ENCODE measurements around the gene HRNR.
"Not testable (repeated sequence)": the region's sequence is repeated elsewhere in the genome, so short reads cannot be mapped to it uniquely, and the experiment has no call there.

Gene HRNR

DNA sequence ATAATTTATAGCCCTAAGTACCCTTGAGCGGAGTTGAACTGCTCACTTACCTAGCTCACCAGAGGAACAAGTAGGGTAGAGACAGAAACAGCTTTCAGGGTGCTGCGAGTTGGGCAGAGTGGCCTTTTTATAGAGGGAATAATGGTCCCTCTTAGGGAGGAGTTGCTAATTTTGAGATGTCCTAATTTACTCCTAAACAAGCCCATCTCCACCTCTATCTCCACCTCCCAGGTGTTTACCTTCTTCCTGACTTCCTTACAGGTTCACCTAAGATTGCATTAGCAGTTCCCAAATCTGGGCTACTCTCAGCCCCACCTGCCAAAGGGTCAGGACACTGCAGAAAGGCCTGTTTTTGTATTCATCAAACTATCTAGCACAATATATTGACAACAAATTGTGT, at the start of gene HRNR:
Gene HRNR (minus strand): TSS at position 101 of the 400 bp plus-strand sequence. CDS start 940 bp downstream, outside the sequence.
- in situ Hi-C loops (cut with HindIII; ENCODE audit: low pct_ligation_motif_present, low pct_unique_long_range_greater_than_20kb, low sequenced_read_pairs) = no loop called here
- DNase-seq = no peak

DNA sequence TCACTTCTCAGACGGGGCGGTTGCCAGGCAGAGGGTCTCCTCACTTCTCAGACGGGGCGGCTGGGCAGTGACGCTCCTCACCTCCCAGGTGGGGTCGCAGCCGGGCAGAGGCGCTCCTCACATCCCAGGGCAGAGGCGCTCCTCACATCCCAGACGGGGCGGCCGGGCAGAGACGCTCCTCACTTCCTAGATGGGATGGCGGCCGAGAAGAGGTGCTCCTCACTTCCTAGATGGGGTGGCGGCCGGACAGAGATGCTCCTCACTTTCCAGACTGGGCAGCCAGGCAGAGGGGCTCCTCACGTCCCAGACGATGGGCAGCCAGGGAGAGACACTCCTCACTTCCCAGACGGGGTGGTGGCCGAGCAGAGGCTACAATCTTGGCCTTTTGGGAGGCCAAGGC, 32.4 kb upstream of the HRNR start:
- DNase-seq; in situ Hi-C loops (cut with HindIII; ENCODE audit: low pct_ligation_motif_present, low pct_unique_long_range_greater_than_20kb, low sequenced_read_pairs): not testable (repeated sequence)

DNA sequence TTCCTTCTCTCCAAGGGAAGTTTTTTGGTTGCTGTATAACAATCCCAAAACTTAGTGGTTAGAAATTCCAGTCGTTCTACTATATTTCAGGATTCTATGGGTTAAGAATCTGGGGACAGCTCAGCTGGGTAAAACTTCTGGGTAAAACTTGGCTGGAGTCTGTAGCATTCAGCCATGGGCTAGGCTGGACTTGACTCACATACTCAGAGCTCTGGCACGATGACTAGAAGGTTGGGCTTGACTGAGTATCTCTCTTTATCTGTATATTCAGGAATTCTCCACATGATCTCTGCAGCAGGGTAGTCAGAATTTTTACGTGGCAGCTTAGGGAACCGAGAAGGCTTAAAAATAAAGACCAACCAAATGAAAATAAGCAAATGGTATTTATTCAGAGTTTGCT, 28.2 kb upstream of the HRNR start:
- in situ Hi-C loops (cut with HindIII; ENCODE audit: low pct_ligation_motif_present, low pct_unique_long_range_greater_than_20kb, low sequenced_read_pairs) = no loop called here
- peak; percentile 10 for DNase-seq

DNA sequence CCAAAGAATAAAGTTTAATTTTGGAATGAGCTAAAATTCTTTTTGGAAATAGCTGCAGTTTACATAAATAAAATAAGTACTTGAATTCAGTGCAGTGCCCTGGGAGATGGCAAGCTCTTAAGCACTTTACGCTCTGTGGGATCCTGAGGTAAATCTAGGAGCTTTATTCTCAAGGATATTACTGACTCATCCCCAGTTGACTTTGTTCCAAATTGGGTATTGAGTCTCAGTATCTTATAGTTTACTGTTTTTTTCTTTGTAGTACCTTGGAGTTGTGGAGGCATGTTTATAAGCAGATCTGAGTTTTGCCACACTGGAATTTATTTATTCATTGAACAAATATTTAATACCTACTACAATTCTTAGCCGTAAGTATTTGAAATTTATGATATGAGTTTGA, 27.4 kb upstream of the HRNR start:
- in situ Hi-C loops (cut with HindIII; ENCODE audit: low pct_ligation_motif_present, low pct_unique_long_range_greater_than_20kb, low sequenced_read_pairs) = no loop called here
- DNase-seq = no peak

DNA sequence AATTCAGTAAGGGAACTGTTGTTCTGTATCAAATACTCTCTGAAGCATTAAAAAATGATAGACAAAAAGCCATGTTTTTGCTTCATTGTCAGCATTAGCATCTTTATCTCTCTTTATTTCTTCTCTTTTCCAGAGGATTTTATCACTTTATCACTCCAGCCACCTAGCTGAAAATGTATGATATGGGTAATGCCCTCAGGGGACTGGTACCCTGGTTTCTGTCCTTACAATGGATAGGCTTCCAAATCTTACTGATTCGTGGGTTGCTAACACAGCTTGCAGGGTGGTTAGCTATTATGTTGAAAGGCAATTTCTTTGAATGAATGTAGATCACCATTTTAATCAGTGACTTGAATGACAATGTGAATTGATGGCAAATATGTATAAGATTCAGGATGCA, 23.3 kb upstream of the HRNR start:
- in situ Hi-C loops (cut with HindIII; ENCODE audit: low pct_ligation_motif_present, low pct_unique_long_range_greater_than_20kb, low sequenced_read_pairs) = no loop called here
- no peak for DNase-seq

DNA sequence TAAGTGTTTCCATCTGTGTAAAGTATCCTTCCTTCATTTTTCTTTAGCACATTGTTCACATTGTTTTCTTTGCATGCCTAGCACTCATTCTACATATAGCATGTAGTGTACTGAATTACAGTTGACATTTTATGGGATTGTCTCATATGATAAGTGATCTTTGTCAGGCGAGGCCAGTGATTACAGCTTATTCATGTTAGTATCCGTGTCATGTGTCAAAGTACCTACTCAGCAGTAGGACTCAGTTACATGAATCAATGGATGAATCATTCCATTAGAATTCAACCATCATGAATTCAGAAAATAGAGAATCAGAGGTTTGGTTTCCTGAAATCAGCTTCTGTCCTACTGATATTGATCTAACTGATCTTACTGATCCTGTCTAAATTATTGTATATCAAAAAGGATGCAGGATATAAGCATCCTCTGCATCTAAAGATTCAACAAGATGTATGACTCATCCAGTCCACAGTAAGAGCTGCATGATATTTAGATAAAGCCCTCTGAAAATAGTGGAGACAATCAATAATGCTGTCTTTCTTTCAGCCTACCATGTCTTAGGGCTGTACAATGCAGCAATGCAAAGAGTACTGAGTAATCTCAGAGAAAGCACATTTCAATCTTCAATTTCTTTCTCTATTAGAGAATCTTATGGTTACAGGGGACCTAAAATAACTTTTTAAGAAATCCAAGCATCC, 20.7 kb upstream of the HRNR start:
- peak; percentile 39 for DNase-seq
- in situ Hi-C loops (cut with HindIII; ENCODE audit: low pct_ligation_motif_present, low pct_unique_long_range_greater_than_20kb, low sequenced_read_pairs) = no loop called here

DNA sequence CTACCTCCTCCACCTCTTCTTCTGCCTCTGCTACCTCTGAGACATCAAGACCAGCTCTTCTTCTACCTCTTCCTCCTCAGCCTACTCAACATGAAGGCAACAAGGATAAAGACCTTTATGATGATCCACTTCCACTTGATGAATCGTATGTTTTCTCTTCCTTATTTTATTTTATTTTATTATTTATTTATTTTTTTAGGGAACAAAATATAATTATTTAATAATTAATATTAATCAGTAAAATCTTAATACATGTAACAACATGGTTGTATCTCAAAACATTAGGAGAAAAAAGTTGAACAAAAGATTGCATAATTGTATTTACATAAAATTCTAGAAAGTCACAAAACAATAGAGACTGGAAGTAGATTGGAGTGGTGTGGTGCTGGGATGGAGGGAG, 13.1 kb upstream of the HRNR start:
- in situ Hi-C loops (cut with HindIII; ENCODE audit: low pct_ligation_motif_present, low pct_unique_long_range_greater_than_20kb, low sequenced_read_pairs) = no loop called here

DNA sequence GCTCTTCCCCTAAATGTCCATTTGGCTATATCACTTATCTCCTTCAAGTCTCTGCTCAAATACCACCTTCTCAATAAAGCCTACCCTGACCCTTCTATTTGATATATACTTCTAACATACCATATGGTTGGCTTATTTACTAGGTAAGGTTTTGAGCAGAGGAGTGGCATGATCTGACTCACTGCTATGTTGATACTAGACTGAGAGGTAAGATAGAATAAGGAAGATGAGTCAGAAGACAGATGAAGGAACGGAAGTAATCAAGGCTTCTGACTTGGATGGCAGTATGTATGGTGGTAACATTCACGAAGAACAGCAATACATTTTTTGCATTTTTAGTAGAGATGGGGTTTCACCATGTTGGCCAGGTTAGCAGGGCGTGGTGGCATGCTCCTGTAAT, 4.8 kb upstream of the HRNR start:
- DNase-seq = no peak
- in situ Hi-C loops (cut with HindIII; ENCODE audit: low pct_ligation_motif_present, low pct_unique_long_range_greater_than_20kb, low sequenced_read_pairs) = no loop called here

More for the DNA sequence above, 13.1 kb upstream of the HRNR start:
- DNase-seq = no peak

DNA sequence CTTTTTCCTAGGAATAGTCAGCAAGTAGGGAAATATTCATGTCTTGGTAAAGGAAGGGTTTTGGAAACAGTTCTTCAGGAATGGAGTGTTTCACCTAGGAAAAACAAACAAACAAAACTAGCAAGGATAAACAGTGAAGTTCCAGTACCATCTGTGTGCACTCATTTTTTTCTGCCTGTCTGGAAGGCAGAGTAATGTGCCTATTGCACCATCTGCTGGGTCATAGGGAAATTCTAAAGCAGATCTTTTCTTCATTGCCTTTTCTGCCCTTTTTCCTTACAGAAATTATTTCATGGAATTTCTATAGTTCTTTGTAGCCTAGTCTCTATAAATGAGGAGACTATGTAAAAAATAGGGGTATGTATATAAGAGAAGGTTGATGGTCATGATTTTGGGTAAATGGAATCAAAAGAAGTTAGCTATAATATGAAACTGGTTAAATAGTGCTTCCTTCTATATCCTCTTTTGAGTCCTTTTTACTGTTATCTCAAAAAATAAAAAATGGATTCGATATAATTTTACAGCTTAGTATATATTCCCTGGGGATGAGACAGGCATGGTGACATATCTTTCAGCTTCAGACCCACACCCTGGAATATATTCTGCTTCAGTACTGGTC, 3.4 kb upstream of the HRNR start:
- in situ Hi-C loops (cut with HindIII; ENCODE audit: low pct_ligation_motif_present, low pct_unique_long_range_greater_than_20kb, low sequenced_read_pairs) = no loop called here
- DNase-seq = peak; percentile 37

DNA sequence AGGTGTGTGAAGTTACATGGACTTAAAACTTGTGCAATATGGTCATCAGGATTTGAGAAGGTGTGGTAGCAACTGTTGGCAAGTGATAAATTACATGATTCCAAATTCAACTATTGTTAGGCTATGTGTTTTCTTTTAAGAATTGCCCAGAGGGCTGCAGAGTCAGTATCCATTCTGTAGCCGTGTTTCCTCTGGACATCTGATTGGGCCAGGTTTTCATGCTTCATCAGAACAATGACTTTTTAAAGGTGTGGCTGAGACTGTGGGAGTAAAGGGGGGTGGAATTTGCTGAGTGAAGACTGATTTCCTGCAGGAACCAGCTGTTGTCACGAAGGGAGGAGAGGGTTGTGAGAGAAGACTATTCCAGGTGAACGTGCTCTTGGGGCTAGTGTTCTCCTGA, 1.7 kb upstream of the HRNR start:
- in situ Hi-C loops (cut with HindIII; ENCODE audit: low pct_ligation_motif_present, low pct_unique_long_range_greater_than_20kb, low sequenced_read_pairs) = no loop called here
- no peak for DNase-seq

DNA sequence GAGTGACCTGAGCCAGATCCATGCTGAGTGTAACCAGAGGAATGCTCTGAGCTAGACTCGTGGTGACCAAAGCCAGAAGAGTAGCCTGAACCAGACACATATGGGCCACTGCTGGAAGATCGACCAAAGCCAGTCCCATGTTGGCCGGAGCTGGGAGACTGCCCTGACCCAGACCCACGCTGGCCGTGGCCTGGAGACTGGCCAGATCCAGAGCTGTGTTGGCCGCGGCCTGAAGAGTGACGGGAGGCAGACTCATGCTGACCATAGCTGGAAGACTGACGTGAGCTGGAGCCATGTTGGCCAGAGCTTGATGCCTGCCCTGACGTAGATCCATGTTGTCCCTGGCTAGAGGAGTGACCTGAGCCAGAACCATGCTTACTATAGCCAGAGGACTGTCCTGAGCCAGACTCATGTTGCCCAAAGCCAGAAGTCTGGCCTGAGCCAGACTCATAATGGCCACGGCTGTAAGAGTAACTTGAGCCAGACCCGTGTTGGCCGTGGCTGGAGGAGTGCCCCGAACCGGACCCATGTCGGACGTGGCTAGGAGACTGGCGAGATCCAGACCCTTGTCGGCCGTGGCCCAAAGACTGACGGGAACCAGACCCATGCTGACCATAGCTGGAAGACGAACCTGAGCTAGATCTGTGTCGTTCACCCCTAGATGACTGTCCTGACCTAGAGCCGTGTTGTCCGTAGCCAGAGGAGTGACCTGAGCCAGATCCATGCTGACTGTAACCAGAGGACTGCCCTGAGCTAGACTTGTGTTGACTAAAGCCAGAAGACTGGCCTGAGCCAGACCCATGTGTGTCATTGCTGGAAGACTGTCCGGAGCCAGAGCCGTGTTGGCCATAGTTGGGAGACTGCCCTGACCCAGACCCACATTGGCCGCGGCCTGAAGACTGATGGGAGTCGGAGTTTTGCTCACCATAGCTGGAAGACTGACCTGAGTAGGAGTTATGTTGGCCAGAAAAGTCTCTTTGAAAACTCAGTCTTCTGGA, 3.5 kb downstream of the HRNR start:
- no peak for DNase-seq
- in situ Hi-C loops (cut with HindIII; ENCODE audit: low pct_ligation_motif_present, low pct_unique_long_range_greater_than_20kb, low sequenced_read_pairs) = no loop called here

DNA sequence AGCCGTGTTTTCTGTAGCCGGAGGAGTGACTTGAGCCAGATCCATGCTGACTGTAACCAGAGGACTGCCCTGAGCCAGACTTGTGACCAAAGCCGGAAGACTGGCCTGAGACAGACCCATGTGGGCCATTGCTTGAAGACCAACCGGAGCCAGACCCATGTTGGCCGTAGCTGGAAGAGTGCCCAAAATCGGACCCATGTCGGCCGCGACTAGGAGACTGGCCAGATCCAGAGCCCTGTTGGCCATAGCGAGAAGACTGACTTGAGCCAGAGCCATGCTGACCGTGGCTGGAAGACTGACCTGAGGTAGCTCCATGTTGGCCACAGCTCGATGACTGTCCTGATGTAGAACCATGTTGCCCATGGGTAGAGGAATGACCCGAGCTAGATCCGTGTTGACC, 4.6 kb downstream of the HRNR start:
- DNase-seq; in situ Hi-C loops (cut with HindIII; ENCODE audit: low pct_ligation_motif_present, low pct_unique_long_range_greater_than_20kb, low sequenced_read_pairs): not testable (repeated sequence)

DNA sequence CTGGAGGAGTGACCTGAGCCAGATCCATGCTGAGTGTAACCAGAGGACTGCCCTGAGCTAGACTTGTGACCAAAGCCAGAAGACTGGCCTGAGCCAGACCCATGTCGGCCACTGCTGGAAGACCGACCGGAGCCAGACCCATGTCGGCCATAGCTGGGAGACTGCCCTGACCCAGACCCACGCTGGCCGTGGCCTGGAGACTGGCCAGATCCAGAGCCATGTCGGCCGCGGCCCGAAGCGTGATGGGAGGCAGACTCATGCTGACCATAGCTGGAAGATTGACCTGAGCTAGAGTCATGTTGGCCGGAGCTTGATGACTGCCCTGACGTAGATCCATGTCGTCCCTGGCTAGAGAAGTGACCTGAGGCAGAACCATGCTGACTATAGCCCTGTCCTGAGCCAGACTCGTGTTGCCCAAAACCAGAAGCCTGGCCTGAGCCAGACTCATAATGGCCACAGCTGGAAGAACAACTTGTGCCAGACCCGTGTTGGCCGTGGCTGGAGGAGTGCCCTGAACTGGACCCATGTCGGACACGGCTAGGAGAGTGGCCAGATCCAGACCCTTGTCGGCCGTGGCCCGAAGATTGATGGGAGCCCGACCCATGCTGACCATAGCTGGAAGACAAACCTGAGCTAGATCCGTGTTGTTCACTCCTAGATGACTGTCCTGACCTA, 5.1 kb downstream of the HRNR start:
- no peak for DNase-seq
- in situ Hi-C loops (cut with HindIII; ENCODE audit: low pct_ligation_motif_present, low pct_unique_long_range_greater_than_20kb, low sequenced_read_pairs) = no loop called here

DNA sequence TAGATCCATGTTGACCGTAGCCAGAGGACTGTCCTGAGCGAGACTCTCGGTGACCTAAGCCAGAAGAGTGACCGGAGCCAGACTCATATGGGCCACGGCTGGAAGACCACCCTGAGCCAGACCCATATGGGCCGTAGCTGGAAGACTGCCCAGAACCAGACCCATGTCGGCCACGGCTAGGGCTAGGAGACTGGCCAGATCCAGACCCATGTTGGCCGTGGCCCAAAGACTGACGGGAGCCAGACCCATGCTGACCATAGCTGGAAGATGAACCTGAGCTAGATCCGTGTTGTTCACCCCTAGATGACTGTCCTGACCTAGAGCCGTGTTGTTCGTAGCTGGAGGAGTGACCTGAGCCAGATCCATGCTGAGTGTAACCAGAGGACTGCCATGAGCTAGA, 8.4 kb downstream of the HRNR start:
- DNase-seq; in situ Hi-C loops (cut with HindIII; ENCODE audit: low pct_ligation_motif_present, low pct_unique_long_range_greater_than_20kb, low sequenced_read_pairs): not testable (repeated sequence)

DNA sequence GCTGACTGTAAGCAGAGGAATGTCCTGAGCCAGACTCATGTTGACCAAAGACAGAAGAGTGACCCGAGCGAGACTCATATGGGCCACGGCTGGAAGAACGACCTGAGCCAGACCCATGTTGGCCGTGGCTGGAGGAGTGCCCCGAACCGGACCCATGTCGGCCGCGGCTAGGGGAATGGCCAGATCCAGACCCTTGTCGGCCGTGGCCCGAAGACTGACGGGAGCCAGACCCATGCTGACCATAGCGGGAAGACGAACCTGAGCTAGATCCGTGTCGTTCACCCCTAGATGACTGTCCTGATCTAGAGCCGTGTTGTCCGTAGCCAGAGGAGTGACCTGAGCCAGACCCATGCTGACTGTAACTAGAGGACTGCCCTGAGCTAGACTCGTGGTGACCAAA, 9.1 kb downstream of the HRNR start:
- in situ Hi-C loops (cut with HindIII; ENCODE audit: low pct_ligation_motif_present, low pct_unique_long_range_greater_than_20kb, low sequenced_read_pairs) = not testable (repeated sequence)

DNA sequence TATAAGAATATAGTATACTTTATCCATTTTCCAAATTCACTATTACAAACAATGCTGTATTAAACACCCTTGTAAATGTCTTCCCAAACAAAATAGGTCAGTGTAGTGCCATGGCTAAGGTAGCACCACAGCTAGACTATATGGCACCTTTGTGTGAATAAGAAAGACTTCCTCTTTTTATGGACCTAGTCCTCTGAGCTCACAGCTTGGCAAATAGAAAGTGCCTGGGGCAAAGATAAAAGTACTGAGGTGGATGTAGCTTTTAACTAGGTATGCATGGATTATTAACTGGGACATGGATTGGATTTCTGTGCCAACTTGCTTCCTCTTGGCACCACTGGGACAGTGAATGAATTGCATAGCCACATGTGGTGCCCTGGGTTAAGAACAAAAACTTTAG, 25.0 kb downstream of the HRNR start:
- in situ Hi-C loops (cut with HindIII; ENCODE audit: low pct_ligation_motif_present, low pct_unique_long_range_greater_than_20kb, low sequenced_read_pairs) = no loop called here
- DNase-seq = no peak

More for the DNA sequence above, 9.1 kb downstream of the HRNR start:
- DNase-seq = not testable (repeated sequence)

DNA sequence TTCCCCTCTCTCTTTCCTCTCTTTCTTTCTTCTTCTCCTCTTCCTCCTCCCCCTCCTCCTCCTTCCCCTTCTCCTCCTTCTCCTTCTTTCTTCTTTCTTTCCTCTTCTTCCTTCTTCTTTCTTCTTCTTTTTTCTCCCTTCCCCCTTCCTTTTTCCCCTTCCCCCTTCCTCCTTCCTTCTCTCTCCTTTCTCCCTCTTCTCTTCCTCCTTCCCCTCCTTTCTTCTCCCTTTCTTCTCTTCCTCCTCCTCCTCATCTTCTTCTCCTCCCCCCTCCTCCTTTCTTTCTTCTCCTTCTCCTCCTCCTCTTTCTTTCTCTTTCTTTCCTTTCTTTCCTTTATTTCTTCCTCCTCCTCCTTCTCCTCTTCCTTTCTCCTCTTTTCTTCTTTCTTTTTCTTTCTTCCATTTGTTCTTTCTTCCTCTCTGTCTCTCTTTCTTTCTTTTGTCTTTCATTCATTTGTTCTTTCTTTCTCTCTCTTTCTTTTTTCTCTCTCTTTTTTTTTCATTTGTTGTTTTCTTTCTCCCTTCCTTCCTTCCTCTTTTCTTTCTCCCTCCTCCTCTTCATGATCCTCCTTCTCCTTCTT, 26.5 kb downstream of the HRNR start:
- no peak for DNase-seq
- in situ Hi-C loops (cut with HindIII; ENCODE audit: low pct_ligation_motif_present, low pct_unique_long_range_greater_than_20kb, low sequenced_read_pairs) = no loop called here

DNA sequence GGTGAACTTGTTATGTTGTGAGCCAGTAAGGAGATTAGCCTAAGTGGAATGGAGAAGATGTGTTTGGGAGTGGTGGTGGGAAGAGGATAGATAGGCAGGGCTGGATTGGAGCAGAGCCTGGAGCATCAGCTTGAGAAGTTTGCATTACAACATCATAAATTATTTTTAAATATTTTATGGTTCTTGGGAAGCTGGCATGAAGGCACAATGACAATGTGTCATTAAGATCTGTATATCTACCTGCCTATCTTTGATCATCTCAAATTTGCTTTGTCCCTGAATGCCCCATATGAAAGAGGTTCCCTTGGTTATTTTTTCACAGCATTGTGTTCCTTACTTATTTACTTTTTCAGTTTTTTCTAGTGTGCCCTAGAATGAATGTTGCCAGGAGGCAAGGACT, 32.3 kb downstream of the HRNR start:
- in situ Hi-C loops (cut with HindIII; ENCODE audit: low pct_ligation_motif_present, low pct_unique_long_range_greater_than_20kb, low sequenced_read_pairs) = no loop called here
- no peak for DNase-seq
